Measurements from ENCODE around the gene PKHD1. TPM values are rescaled to one million over a fixed set of nuclear protein-coding genes. Genes with fewer than 3 reads are reported as not detected.

Gene PKHD1
- total RNA-seq, 1 donor: not detected

DNA sequence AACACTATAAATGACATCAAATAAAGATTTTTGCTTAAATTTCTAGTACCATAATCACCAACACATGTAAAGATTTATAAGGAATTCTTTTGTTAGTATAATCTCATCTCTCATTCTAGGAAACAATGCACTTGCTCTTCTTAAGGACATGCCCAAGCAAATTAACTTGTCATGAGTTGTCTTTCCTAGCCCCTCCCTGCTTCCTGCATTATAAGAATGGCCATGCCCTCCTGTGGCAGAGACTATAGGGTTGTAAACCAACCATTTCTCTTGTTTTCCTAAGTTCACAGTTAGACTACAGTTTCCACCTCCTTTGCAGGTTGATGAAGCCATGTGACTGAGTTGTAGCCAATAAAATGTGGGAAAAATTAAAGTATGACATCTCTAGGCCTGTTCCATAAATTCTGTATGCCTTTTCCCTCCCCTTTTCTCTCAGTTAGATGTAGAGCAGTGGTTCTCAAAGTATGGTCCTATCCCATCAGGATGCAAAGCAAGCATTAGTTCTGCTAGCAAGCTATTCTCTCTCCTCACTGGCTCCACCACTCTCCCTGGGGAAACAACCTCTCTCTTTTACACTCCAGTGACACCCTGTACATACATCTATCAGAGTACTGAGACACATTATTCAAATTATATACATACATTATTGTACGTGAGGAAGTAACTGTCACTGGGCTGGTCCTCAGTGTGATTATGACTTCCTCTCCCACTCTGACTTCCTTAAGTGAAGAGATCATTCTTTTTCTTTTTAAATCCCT, 295.0 kb downstream of the PKHD1 start:
- no peak for DNase-seq (ENCODE audit: low read depth)
- H3K4me3 ChIP-seq (ENCODE audit: low read depth, low read length): no peak overlapping the region
- no peak for TF ChIP-seq CTCF (IDR thresholded peaks at IDR 0.05; ENCODE audit: insufficient read depth, low read length)

- DNase-seq (ENCODE audit: low read depth): no peak
- TF ChIP-seq CTCF (IDR thresholded peaks at IDR 0.05; ENCODE audit: insufficient read depth, low read length): no peak
- H3K4me3 ChIP-seq (ENCODE audit: low read depth, low read length): no peak overlapping the region
Observed at GRCh38 chr6:51790946-51791345, 296.5 kb downstream of the PKHD1 start.

DNA sequence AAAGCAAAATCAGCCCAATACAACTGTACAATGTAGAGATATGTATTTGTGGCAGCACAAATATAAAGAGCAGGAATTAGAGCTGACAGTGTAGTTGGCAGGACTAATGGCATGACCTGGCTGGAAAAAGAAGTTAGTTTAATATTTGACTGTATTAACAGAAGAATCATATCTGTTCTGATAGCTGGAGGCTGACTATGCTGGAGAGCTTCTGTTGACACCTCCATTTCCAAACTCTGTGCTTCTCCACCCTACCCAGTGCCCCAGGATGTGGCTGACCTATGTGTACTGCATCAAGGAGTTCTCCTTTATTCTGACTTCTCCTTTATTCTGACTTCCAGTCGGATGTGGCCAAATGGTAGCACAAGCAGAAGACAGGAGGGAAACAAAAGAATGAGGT, 299.3 kb downstream of the PKHD1 start:
- no peak overlapping the region for H3K4me3 ChIP-seq (ENCODE audit: low read depth, low read length)
- DNase-seq (ENCODE audit: low read depth): no peak
- TF ChIP-seq CTCF (IDR thresholded peaks at IDR 0.05; ENCODE audit: insufficient read depth, low read length): no peak

DNA sequence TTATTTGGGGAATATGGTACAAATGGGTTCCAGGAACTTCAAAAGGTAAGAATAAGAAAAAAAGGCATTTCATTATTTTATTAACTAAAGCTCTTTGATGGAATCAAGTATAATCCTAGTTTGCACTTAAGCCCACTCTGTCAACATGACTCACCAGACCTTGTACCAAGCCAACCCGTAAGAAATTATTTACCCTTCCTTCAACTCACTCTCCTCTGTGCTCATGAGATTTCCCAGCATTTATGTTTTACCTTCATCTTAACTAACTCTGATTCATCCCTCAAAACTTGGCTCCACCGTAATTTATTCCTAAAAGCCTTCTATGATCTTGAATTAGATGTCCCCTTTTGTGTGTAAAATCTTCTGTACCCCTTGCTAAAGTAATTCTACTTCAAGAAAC, 308.7 kb downstream of the PKHD1 start:
- TF ChIP-seq CTCF (IDR thresholded peaks at IDR 0.05; ENCODE audit: insufficient read depth, low read length): no peak
- H3K4me3 ChIP-seq (ENCODE audit: low read depth, low read length): no peak overlapping the region
- no peak for DNase-seq (ENCODE audit: low read depth)

GRCh38 chr6:51777618-51778017, 309.8 kb downstream of the PKHD1 start:
- no peak overlapping the region for H3K4me3 ChIP-seq (ENCODE audit: low read depth, low read length)
- DNase-seq (ENCODE audit: low read depth): no peak
- TF ChIP-seq CTCF (IDR thresholded peaks at IDR 0.05; ENCODE audit: insufficient read depth, low read length): no peak

DNA sequence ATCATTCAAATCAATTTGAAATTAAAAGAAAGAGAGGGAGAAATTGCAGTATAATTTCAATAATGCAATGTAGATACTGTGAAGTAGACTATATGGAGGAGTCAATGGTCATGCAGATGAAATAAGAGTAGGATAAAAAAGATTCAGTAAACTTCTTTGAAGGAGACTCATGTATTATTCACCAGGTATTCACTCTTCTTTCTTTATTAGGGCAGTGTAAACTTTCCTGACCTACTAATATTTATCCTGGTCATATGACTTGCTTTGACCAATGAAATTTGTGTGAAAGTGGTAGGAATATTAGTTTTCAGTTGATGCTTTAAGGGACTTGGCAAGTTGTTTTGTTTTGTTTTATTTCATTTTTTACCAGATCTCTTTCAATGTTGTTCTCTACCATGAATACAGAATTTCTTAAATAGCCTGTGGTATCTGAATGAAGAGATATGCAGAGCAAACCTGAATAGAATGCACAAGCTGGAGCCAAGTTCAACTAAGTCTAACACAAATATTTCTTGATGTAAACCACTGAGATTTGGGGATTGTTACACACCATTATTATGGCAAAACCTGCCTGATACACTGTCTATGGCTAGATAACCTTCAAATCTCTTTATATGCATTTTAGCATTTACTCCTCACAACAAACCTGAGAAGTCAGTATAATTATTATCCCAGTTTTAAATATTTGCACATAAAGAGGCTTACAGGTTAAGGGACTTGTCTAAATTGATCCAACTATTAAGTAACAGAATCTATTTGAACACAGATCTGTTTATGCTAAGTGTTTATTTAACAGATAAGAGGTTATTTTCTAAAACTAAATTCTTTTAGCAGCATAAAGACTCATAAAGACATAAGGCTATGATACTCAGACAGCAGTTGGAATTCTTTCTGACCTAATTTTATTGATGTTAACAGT, 311.2 kb downstream of the PKHD1 start:
- no peak for DNase-seq (ENCODE audit: low read depth)
- no peak overlapping the region for H3K4me3 ChIP-seq (ENCODE audit: low read depth, low read length)
- no peak for TF ChIP-seq CTCF (IDR thresholded peaks at IDR 0.05; ENCODE audit: insufficient read depth, low read length)

All from fibroblast of the aortic adventitia (primary cell).